ENCODE results near the gene ATRNL1. TPM values are rescaled to one million over a fixed set of nuclear protein-coding genes. Genes with fewer than 3 reads are reported as not detected.
"Not testable (repeated sequence)": the region's sequence is repeated elsewhere in the genome, so short reads cannot be mapped to it uniquely, and the experiment has no call there.

Gene ATRNL1
- total RNA-seq, 4 donors from 2014 or later: 137 to 431 (median 202) TPM

DNA sequence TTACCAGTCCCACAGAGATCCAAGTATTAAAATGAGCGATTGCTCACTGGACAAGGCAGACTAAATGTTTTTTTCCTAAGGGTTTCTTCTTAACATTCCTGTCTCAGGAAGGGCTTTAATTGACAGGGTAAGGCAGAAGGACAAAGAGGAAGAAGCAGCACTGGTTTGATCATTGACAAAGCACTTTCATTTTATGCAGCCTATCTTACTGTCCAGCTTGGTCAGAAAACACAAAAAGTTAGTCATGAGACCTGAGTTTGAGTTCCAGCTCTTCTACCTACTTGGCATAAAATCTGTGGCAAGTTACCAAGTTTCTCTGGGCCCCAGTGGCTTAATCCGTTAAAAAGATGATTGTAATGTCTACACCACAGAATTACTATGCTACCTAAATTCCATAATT, 721.4 kb downstream of the ATRNL1 start:
- intact Hi-C loops (cut with DNase I; ENCODE audit: low total_unique reads): no loop called here
- DNase-seq: no peak
- Histone ChIP-seq H3K4me1 (no peaks in the 10 kb centered on the region), H3K27me3 (no peaks in the 10 kb centered on the region), H3K36me3 (no peaks in the 10 kb centered on the region), H3K4me3 (no peak overlapping the region), H3K9me3 (no peaks in the 10 kb centered on the region), H3K27ac (no peak overlapping the region)
- TF ChIP-seq, protein P1, sequence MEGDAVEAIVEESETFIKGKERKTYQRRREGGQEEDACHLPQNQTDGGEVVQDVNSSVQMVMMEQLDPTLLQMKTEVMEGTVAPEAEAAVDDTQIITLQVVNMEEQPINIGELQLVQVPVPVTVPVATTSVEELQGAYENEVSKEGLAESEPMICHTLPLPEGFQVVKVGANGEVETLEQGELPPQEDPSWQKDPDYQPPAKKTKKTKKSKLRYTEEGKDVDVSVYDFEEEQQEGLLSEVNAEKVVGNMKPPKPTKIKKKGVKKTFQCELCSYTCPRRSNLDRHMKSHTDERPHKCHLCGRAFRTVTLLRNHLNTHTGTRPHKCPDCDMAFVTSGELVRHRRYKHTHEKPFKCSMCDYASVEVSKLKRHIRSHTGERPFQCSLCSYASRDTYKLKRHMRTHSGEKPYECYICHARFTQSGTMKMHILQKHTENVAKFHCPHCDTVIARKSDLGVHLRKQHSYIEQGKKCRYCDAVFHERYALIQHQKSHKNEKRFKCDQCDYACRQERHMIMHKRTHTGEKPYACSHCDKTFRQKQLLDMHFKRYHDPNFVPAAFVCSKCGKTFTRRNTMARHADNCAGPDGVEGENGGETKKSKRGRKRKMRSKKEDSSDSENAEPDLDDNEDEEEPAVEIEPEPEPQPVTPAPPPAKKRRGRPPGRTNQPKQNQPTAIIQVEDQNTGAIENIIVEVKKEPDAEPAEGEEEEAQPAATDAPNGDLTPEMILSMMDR (IDR thresholded peaks at IDR 0.05): no peak
- no peak for TF ChIP-seq POLR2A (IDR thresholded peaks at IDR 0.05)

DNA sequence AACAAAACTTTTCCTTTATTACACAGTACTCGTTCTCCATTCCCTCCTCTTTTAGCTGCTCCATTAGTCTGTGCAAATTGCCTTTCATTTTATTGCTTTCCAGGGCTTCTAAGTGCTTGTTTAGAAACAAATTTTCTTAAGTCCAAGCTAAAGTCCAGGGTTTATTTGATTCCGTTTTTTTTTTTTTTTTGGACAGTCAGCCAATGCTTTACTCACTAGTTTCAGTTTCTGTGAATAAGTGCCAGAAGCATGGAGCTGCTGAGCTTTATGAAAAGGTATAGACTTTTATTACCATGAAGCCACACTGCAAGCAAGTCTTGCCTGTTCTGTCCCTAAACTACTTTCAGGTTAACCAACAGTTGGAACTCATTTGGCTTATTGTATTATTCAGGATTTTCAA, 724.8 kb downstream of the ATRNL1 start:
- H3K36me3 ChIP-seq: no peaks in the 10 kb centered on the region
- intact Hi-C loops (cut with DNase I; ENCODE audit: low total_unique reads): no loop called here
- no peak for TF ChIP-seq POLR2A (IDR thresholded peaks at IDR 0.05)
- TF ChIP-seq, protein P1 (IDR thresholded peaks at IDR 0.05): no peak
- H3K4me1 ChIP-seq: no peaks in the 10 kb centered on the region
- no peak overlapping the region for H3K4me3 ChIP-seq
- no peak overlapping the region for H3K27ac ChIP-seq
- no peaks in the 10 kb centered on the region for H3K9me3 ChIP-seq
- DNase-seq: no peak
- H3K27me3 ChIP-seq: no peaks in the 10 kb centered on the region

DNA sequence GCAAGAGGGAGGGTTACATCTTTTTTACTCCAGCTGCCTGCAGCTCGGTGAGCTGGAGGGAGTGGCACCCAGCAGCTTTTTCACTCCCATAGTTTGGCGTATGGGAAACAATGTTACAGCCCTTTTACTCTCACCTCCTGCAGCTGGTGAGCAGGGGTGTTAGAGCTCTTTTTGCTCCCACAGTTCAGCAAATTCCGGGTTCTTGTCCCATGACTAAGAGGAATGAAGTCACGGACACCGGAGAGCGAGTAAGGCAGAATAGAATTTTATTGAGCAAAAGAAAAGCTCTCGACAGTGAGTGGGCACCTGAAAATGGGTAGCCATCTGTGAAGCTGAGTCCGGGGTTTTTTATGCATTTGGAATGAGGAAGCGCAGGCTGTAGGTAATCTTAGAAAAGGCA, 733.2 kb downstream of the ATRNL1 start:
- no peaks in the 10 kb centered on the region for H3K27me3 ChIP-seq
- H3K27ac ChIP-seq: no peak overlapping the region
- no peaks in the 10 kb centered on the region for H3K9me3 ChIP-seq
- TF ChIP-seq, protein P1 (IDR thresholded peaks at IDR 0.05): no peak
- TF ChIP-seq POLR2A (IDR thresholded peaks at IDR 0.05): no peak
- H3K4me3 ChIP-seq: no peak overlapping the region
- H3K36me3 ChIP-seq: no peaks in the 10 kb centered on the region
- DNase-seq: no peak
- intact Hi-C loops (cut with DNase I; ENCODE audit: low total_unique reads): no loop called here
- no peaks in the 10 kb centered on the region for H3K4me1 ChIP-seq

DNA sequence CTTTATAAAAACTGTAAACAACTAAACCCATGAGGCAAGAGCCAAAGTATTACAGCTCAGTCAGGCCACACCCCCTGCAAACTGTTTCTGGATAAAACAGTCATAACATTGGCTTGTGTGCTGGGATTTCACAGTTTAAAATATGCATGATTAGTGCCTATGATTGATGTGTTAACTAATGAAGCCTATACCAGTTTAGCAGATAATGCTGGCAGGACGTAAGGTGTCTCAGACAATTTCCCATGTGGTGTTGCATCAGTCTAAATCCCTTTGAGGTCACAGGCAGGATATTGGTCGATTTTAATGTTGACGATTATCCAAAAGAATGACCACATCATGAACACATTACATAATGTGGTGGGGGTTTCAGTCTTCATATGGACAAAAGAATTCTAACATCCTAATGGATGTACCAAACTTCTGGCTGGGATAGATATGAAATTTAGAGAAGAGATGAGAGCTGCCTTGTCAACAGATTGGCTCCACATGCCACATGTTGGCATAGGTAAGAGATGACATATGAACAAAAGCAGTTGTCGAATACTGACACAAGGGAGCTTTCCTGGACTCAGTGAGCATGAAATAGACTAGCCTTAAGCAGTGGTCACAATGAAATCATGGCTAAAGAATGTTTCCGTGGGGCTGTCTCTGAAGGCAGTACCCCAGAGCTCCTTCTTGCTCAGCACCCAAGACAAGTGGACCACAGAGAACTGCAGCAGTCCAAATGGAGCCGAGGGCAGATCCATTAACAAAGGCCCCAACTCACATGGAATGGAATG, 734.3 kb downstream of the ATRNL1 start:
- TF ChIP-seq, protein P1 (IDR thresholded peaks at IDR 0.05): no peak
- TF ChIP-seq POLR2A (IDR thresholded peaks at IDR 0.05): no peak
- intact Hi-C loops (cut with DNase I; ENCODE audit: low total_unique reads): no loop called here
- no peaks in the 10 kb centered on the region for H3K36me3 ChIP-seq
- H3K27me3 ChIP-seq: no peaks in the 10 kb centered on the region
- no peak overlapping the region for H3K27ac ChIP-seq
- no peaks in the 10 kb centered on the region for H3K9me3 ChIP-seq
- no peak overlapping the region for H3K4me3 ChIP-seq
- H3K4me1 ChIP-seq: no peaks in the 10 kb centered on the region
- no peak for DNase-seq

DNA sequence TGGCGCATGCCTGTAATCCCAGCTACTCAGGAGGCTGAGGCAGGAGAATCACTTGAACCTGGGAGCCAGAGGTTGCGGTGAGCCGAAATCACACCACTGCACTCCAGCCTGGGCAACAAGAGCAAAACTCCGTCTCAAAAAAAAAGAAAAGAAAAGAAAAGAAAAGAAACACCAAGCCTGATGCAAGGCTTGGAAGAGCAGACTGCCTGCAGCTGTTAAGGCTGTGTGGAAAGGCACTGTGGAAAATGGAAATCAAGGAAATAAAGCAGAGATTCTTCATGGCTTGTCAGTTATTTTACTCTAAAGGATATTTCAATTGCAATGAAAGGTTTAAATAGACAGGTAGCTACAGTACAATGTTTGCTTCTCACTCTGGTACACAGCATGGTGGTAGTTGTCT, 735.0 kb downstream of the ATRNL1 start:
- H3K27me3 ChIP-seq; H3K4me3 ChIP-seq; intact Hi-C loops (cut with DNase I; ENCODE audit: low total_unique reads); H3K27ac ChIP-seq; DNase-seq; H3K9me3 ChIP-seq; H3K36me3 ChIP-seq; H3K4me1 ChIP-seq: not testable (repeated sequence)
